Keratinocyte (primary cell): ENCODE data around the gene DCTN4.

Experiments used
- EZH2 ChIP-seq: IDR thresholded peaks from one replicate; pipeline ENCODE4 v1.6.1; 2012; ENCODE audit warnings: inconsistent platforms, mild to moderate bottlenecking, low read length, moderate library complexity
- TF ChIP-seq, protein P1 (sequence below), 3 experiments: IDR thresholded peaks in 1 of 3; conservative IDR thresholded peaks in 1 of 3; optimal IDR thresholded peaks in 1 of 3; 2 replicates in 2 of 3; 3 replicates in 1 of 3; pipeline versions ENCODE3 to v1.5.1; 2011; ENCODE audit warnings: low read length in 3 of 3, mild to moderate bottlenecking in 3 of 3, moderate library complexity in 2 of 3, control low read depth in 1 of 3, inconsistent platforms in 1 of 3; ENCODE audit not compliant: insufficient read depth in 2 of 3; ENCODE audit errors: extremely low read depth in 1 of 3

DNA sequence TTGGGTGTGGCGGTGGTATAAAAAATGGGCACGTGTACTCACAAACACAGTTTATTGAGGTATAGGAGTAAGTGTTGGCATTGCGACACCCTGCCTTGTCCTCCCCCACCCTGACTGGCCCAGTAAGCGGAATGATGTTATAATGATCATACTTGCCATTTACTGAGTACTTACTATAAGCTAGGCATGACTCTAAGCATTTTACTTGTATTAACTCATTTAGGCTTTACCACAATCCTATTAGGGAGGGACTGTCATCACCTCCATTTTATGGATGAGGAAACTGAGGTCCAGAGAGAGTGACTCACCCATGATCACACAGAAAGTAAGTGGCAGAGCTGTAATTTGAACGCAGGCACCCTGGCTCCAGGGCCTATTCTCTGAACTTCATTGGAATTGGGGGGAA is 22.0 kb upstream of the DCTN4 start:
- TF ChIP-seq, protein P1, sequence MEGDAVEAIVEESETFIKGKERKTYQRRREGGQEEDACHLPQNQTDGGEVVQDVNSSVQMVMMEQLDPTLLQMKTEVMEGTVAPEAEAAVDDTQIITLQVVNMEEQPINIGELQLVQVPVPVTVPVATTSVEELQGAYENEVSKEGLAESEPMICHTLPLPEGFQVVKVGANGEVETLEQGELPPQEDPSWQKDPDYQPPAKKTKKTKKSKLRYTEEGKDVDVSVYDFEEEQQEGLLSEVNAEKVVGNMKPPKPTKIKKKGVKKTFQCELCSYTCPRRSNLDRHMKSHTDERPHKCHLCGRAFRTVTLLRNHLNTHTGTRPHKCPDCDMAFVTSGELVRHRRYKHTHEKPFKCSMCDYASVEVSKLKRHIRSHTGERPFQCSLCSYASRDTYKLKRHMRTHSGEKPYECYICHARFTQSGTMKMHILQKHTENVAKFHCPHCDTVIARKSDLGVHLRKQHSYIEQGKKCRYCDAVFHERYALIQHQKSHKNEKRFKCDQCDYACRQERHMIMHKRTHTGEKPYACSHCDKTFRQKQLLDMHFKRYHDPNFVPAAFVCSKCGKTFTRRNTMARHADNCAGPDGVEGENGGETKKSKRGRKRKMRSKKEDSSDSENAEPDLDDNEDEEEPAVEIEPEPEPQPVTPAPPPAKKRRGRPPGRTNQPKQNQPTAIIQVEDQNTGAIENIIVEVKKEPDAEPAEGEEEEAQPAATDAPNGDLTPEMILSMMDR (optimal IDR thresholded peaks at IDR 0.05 in 1 of 3, IDR thresholded peaks at IDR 0.05 in 1 of 3, conservative IDR thresholded peaks at IDR 0.05 in 1 of 3; ENCODE audit: extremely low read depth in 1 of 3, insufficient read depth in 2 of 3, low read length in 3 of 3): no peak
- TF ChIP-seq EZH2: no peak
